Endothelial cell (in vitro differentiated cells): ENCODE data around the gene OTX2. TPM values are rescaled to one million over a fixed set of nuclear protein-coding genes. Genes with fewer than 3 reads are reported as not detected.

Experiments used
- DNase-seq: peaks from one replicate; pipeline ENCODE4 v3.0.0; 2021; ENCODE audit warnings: low spot score
- H3K27ac Mint-ChIP-seq: one replicate; pipeline ENCODE4 v1.8.0; 2021; ENCODE audit warnings: mixed read lengths, inconsistent platforms; ENCODE audit not compliant: unreplicated experiment
- H3K27me3 Mint-ChIP-seq: one replicate; pipeline ENCODE4 v1.8.0; 2021; ENCODE audit warnings: mild to moderate bottlenecking, moderate library complexity, mixed read lengths, inconsistent platforms; ENCODE audit not compliant: unreplicated experiment
- H3K36me3 Mint-ChIP-seq: one replicate; pipeline ENCODE4 v1.8.0; 2021; ENCODE audit warnings: mild to moderate bottlenecking, low read depth, mixed read lengths, inconsistent platforms; ENCODE audit not compliant: unreplicated experiment
- H3K4me1 Mint-ChIP-seq: one replicate; pipeline ENCODE4 v1.8.0; 2021; ENCODE audit warnings: mild to moderate bottlenecking, mixed read lengths, inconsistent platforms; ENCODE audit not compliant: unreplicated experiment
- H3K4me3 Mint-ChIP-seq: one replicate; pipeline ENCODE4 v1.8.0; 2021; ENCODE audit warnings: mild to moderate bottlenecking, mixed read lengths, inconsistent platforms; ENCODE audit not compliant: unreplicated experiment
- H3K9me3 Mint-ChIP-seq: one replicate; pipeline ENCODE4 v1.8.0; 2021; ENCODE audit warnings: mixed read lengths, inconsistent platforms; ENCODE audit not compliant: unreplicated experiment
- CTCF ChIP-seq: fragments of 200-600 bp; sonication (generic); IDR thresholded peaks from one replicate; pipeline ENCODE4 v1.5.0; 2021; ENCODE audit warnings: antibody characterized with exemption; ENCODE audit not compliant: unreplicated experiment
- total RNA-seq: library from RNA; stranded (reverse); fragmentation: NEBNext Ultra II Directional; extraction: Animal tissue kit (Norgen Biotek cat#: 25700); gene quantifications from one replicate; pipeline ENCODE4 v1.2.1, GENCODE V29; 2021; ENCODE audit not compliant: unreplicated experiment

OTX2 gene
- total RNA-seq, 1 donor from 2014 or later = 12.0 TPM

DNA sequence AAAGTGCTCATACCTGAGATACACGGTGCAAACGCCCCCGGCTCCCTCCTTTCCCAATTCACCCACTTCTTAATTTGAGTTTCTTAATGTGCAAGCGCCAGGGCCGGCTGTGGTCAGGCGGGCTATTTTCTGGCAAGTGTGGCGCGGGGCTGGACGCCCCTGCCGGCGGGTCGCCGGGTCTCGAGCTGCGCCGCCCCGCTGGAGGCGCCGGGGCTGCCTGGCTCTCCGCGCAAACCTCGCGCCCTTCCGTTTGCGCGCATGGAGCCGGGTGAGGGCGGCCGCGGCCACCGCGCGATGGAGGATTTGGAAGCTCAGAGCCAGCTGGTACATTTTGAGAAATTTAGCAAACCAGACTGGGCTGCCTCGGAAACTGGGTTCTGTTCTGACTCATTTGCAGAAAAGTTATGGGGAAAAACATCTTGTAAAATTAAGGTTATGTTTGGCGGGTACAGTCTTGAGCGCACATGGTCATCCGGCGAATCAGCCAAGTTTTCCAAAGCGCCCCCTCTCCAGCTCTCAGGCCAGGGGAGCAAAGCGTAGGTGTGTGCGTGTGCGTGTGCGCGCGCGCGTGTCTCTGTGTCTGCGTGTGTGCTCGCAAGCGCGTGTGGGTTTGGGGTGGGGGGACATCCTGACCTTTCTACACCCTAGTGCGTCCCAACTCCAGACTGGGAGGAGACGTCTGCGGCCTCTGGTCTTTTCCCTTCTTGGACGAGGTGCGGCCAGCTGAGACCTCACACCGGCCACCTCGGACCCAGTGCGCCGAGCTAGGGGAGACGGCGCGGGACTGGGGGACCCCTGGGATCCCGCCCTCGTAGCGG lies 6.5 kb upstream of the OTX2 start:
- no peak overlapping the region for H3K27ac Mint-ChIP-seq
- peaks cover 24% of the 10 kb centered on the region for H3K27me3 Mint-ChIP-seq
- TF ChIP-seq CTCF = no peak
- H3K4me1 Mint-ChIP-seq = peaks cover 15% of the 10 kb centered on the region
- no peaks in the 10 kb centered on the region for H3K9me3 Mint-ChIP-seq
- H3K4me3 Mint-ChIP-seq = peak overlapping the region; percentile 25
- DNase-seq = peak; percentile 56
- no peaks in the 10 kb centered on the region for H3K36me3 Mint-ChIP-seq

DNA sequence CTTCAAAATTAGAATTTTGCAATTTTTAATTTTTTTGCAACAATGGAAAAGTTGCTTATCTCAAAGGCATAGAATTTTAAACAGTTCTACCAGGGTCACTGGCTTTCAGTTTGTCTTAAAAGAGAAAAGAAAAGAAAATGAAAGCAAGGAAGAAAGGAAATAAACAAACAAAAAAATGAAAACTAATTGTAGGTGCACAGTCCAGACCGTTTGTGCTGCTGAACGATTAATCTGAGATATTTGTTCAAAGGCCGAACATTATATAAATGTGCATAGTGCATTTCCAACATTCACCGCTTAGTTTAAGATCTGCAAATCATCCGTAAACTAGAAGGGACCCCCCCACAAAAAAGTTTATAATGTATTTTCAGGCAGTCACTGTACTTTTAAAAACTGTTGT lies 5.5 kb upstream of the OTX2 start:
- no peak overlapping the region for H3K27ac Mint-ChIP-seq
- H3K4me3 Mint-ChIP-seq = no peak overlapping the region

GRCh38 chr14:56814969-56815700 lies 4.9 kb upstream of the OTX2 start:
- no peak for DNase-seq

More for the DNA sequence above, 5.5 kb upstream of the OTX2 start:
- no peak for DNase-seq
- no peak for TF ChIP-seq CTCF
- Mint-ChIP-seq H3K27me3 (peaks cover 27% of the 10 kb centered on the region), H3K36me3 (peaks cover 3% of the 10 kb centered on the region), H3K9me3 (no peaks in the 10 kb centered on the region), H3K4me1 (peaks cover 20% of the 10 kb centered on the region)

GRCh38 chr14:56814519-56814959 lies 4.3 kb upstream of the OTX2 start:
- H3K4me3 Mint-ChIP-seq = no peak overlapping the region
- H3K27ac Mint-ChIP-seq = no peak overlapping the region
- no peak for TF ChIP-seq CTCF
- H3K27me3 Mint-ChIP-seq = peaks cover 38% of the 10 kb centered on the region
- no peaks in the 10 kb centered on the region for H3K9me3 Mint-ChIP-seq
- peaks cover 32% of the 10 kb centered on the region for H3K4me1 Mint-ChIP-seq
- no peak for DNase-seq
- H3K36me3 Mint-ChIP-seq = peaks cover 4% of the 10 kb centered on the region

More at GRCh38 chr14:56814969-56815700, 4.9 kb upstream of the OTX2 start:
- Mint-ChIP-seq H3K4me1 (peaks cover 26% of the 10 kb centered on the region), H3K27ac (no peak overlapping the region), H3K36me3 (peaks cover 4% of the 10 kb centered on the region), H3K27me3 (peaks cover 32% of the 10 kb centered on the region), H3K4me3 (no peak overlapping the region), H3K9me3 (no peaks in the 10 kb centered on the region)
- TF ChIP-seq CTCF = no peak
